Fibroblast of villous mesenchyme (primary cell): ENCODE measurements around the gene GPR4. TPM values are rescaled to one million over a fixed set of nuclear protein-coding genes. Genes with fewer than 3 reads are reported as not detected.
A peak's percentile ranks its signal among the peaks of the same experiment; 100 is the strongest.

Experiments
- DNase-seq: peaks from one replicate; pipeline ENCODE4 v3.0.0-alpha.2; 2010; ENCODE audit warnings: low read depth
- H3K4me3 ChIP-seq: 2 replicates; pipeline ENCODE4 v1.5.1; 2011; ENCODE audit warnings: low read depth, mild to moderate bottlenecking, low read length
- CTCF ChIP-seq: IDR thresholded peaks from 2 replicates; pipeline ENCODE4 v1.5.1; 2012; ENCODE audit warnings: low read depth, mild to moderate bottlenecking, low read length; ENCODE audit not compliant: insufficient read depth
- total RNA-seq: library from RNA; depleted of rRNA; stranded (reverse); fragments of >200 nt; gene quantifications from 2 replicates; pipeline ENCODE4 v1.2.3, GENCODE V29; 2012

Gene GPR4
- total RNA-seq, 1 donor = not detected

- peak; percentile 44 for DNase-seq
- TF ChIP-seq CTCF = no peak
These were observed 6.2 kb downstream of the GPR4 start for GRCh38 chr19:45595814-45596213.

GRCh38 chr19:45593520-45593919, 8.5 kb downstream of the GPR4 start:
- DNase-seq = no peak
- no peak overlapping the region for H3K4me3 ChIP-seq

More at GRCh38 chr19:45595814-45596213, 6.2 kb downstream of the GPR4 start:
- H3K4me3 ChIP-seq = no peak overlapping the region

GRCh38 chr19:45592366-45592765, 9.6 kb downstream of the GPR4 start:
- no peak for TF ChIP-seq CTCF
- H3K4me3 ChIP-seq = no peak overlapping the region
- DNase-seq = no peak

More at GRCh38 chr19:45593520-45593919, 8.5 kb downstream of the GPR4 start:
- no peak for TF ChIP-seq CTCF

GRCh38 chr19:45591638-45592005, 10.4 kb downstream of the GPR4 start:
- H3K4me3 ChIP-seq = no peak overlapping the region
- DNase-seq = no peak
- no peak for TF ChIP-seq CTCF

- DNase-seq = peak; percentile 55
- no peak overlapping the region for H3K4me3 ChIP-seq
- TF ChIP-seq CTCF = peak; percentile 47
These were observed 10.9 kb downstream of the GPR4 start for GRCh38 chr19:45591004-45591637.

- no peak for TF ChIP-seq CTCF
- no peak overlapping the region for H3K4me3 ChIP-seq
- DNase-seq = no peak
These were observed 11.6 kb downstream of the GPR4 start for GRCh38 chr19:45590300-45591003.

- TF ChIP-seq CTCF = no peak
- DNase-seq = no peak
- no peak overlapping the region for H3K4me3 ChIP-seq
These were observed 12.2 kb downstream of the GPR4 start for GRCh38 chr19:45589768-45590167.
